ENCODE results near the gene SESN3.
"Not testable (repeated sequence)": the region's sequence is repeated elsewhere in the genome, so short reads cannot be mapped to it uniquely, and the experiment has no call there.

SESN3 gene

GRCh38 chr11:95231127-95231880 lies at the start of gene SESN3:
TSS of gene SESN3 (minus strand) at chr11:95231202. CDS start at chr11:95230860, 342 bp downstream.
- peak; percentile 100 for DNase-seq

- DNase-seq, result no peak
These were observed 49.2 kb upstream of the SESN3 start for GRCh38 chr11:95279921-95280868.

- DNase-seq, result no peak
These were observed 46.9 kb upstream of the SESN3 start for GRCh38 chr11:95277868-95278267.

- no peak for DNase-seq
These were observed 45.1 kb upstream of the SESN3 start for GRCh38 chr11:95276139-95276538.

GRCh38 chr11:95273618-95274017 lies 42.6 kb upstream of the SESN3 start:
- not testable (repeated sequence) for DNase-seq

GRCh38 chr11:95269036-95269819 lies 38.2 kb upstream of the SESN3 start:
- no peak for DNase-seq

GRCh38 chr11:95268391-95268790 lies 37.4 kb upstream of the SESN3 start:
- no peak for DNase-seq

- no peak for DNase-seq
These were observed 36.7 kb upstream of the SESN3 start for GRCh38 chr11:95267601-95268213.

- no peak for DNase-seq
These were observed 35.9 kb upstream of the SESN3 start for GRCh38 chr11:95266751-95267374.

GRCh38 chr11:95264881-95265280 lies 33.9 kb upstream of the SESN3 start:
- no peak for DNase-seq

- DNase-seq, result no peak
These were observed 32.2 kb upstream of the SESN3 start for GRCh38 chr11:95262994-95263765.

- DNase-seq, result no peak
These were observed 26.5 kb upstream of the SESN3 start for GRCh38 chr11:95257456-95257971.

- no peak for DNase-seq
These were observed 25.3 kb upstream of the SESN3 start for GRCh38 chr11:95256321-95256779.

- no peak for DNase-seq
These were observed 24.5 kb upstream of the SESN3 start for GRCh38 chr11:95255251-95256145.

GRCh38 chr11:95254716-95255115 lies 23.7 kb upstream of the SESN3 start:
- DNase-seq, result no peak

GRCh38 chr11:95254131-95254704 lies 23.2 kb upstream of the SESN3 start:
- DNase-seq, result peak; percentile 90

GRCh38 chr11:95253141-95253540 lies 22.1 kb upstream of the SESN3 start:
- DNase-seq, result no peak

GRCh38 chr11:95252586-95252985 lies 21.6 kb upstream of the SESN3 start:
- DNase-seq, result no peak

GRCh38 chr11:95251896-95252295 lies 20.9 kb upstream of the SESN3 start:
- DNase-seq, result not testable (repeated sequence)

All from activated effector memory CD4-positive, alpha-beta T cell treated with anti-CD3 and anti-CD28 coated beads, Interleukin-2, amount 50 U/mL, for 16 hours (primary cell).